ENCODE data around the gene MINDY1. TPM values are rescaled to one million over a fixed set of nuclear protein-coding genes. Genes with fewer than 3 reads are reported as not detected.

MINDY1 gene
- total RNA-seq, 3 donors from 2014 or later: 26.2 to 33.5 (median 26.5) TPM

GRCh38 chr1:150995896-150996295, 10.8 kb downstream of the MINDY1 start:
- Histone ChIP-seq H3K4me1 (no peaks in the 10 kb centered on the region), H3K4me3 (peak overlapping the region in 2 of 3 donors; percentile 11 to 14), H3K9me3 (no peaks in the 10 kb centered on the region), H3K36me3 (peaks cover 11% of the 10 kb centered on the region), H3K27ac (peak overlapping the region; percentile 41 to 76), H3K27me3 (no peaks in the 10 kb centered on the region)
- peak in 2 of 3 donors; percentile 9 to 24 for TF ChIP-seq POLR2AphosphoS5 (IDR thresholded peaks at IDR 0.05)
- no peak for TF ChIP-seq POLR2A (IDR thresholded peaks at IDR 0.05)
- peak; percentile 85 to 97 (median 93) for TF ChIP-seq CTCF (IDR thresholded peaks at IDR 0.05)
- intact Hi-C loops (cut with DNase I; ENCODE audit: low total_unique reads): no loop called here
- DNase-seq (ENCODE audit: low spot score in 2 of 2): no peak

GRCh38 chr1:150995460-150995859, 11.2 kb downstream of the MINDY1 start:
- intact Hi-C loops (cut with DNase I; ENCODE audit: low total_unique reads): no loop called here
- Histone ChIP-seq H3K27me3 (no peaks in the 10 kb centered on the region), H3K27ac (peak overlapping the region; percentile 41 to 76), H3K36me3 (peaks cover 11% of the 10 kb centered on the region), H3K9me3 (no peaks in the 10 kb centered on the region), H3K4me1 (no peaks in the 10 kb centered on the region), H3K4me3 (peak overlapping the region in 2 of 3 donors; percentile 11 to 14)
- no peak for TF ChIP-seq CTCF (IDR thresholded peaks at IDR 0.05)
- no peak for TF ChIP-seq POLR2A (IDR thresholded peaks at IDR 0.05)
- TF ChIP-seq POLR2AphosphoS5 (IDR thresholded peaks at IDR 0.05): no peak
- no peak for DNase-seq (ENCODE audit: low spot score in 2 of 2)

- H3K4me1 ChIP-seq: no peaks in the 10 kb centered on the region
- H3K27me3 ChIP-seq: no peaks in the 10 kb centered on the region
- H3K4me3 ChIP-seq: no peak overlapping the region
- intact Hi-C loops (cut with DNase I; ENCODE audit: low total_unique reads): no loop called here
- TF ChIP-seq POLR2A (IDR thresholded peaks at IDR 0.05): no peak
- TF ChIP-seq CTCF (IDR thresholded peaks at IDR 0.05): no peak
- TF ChIP-seq POLR2AphosphoS5 (IDR thresholded peaks at IDR 0.05): no peak
- H3K27ac ChIP-seq: peak overlapping the region; percentile 2 to 6
- DNase-seq (ENCODE audit: low spot score in 2 of 2): no peak
- peaks cover 10% of the 10 kb centered on the region for H3K36me3 ChIP-seq
- H3K9me3 ChIP-seq: no peaks in the 10 kb centered on the region
Measured at GRCh38 chr1:150994248-150994647, 12.5 kb downstream of the MINDY1 start.

- no peaks in the 10 kb centered on the region for H3K9me3 ChIP-seq
- H3K4me1 ChIP-seq: no peaks in the 10 kb centered on the region
- H3K27ac ChIP-seq: no peak overlapping the region
- intact Hi-C loops (cut with DNase I; ENCODE audit: low total_unique reads): no loop called here
- no peak overlapping the region for H3K4me3 ChIP-seq
- no peaks in the 10 kb centered on the region for H3K36me3 ChIP-seq
- DNase-seq (ENCODE audit: low spot score in 2 of 2): no peak
- TF ChIP-seq POLR2AphosphoS5 (IDR thresholded peaks at IDR 0.05) (no peak), POLR2A (IDR thresholded peaks at IDR 0.05) (no peak), CTCF (IDR thresholded peaks at IDR 0.05) (no peak)
- H3K27me3 ChIP-seq: no peaks in the 10 kb centered on the region
Measured at GRCh38 chr1:150992626-150993025, 14.1 kb downstream of the MINDY1 start.

- no peaks in the 10 kb centered on the region for H3K9me3 ChIP-seq
Measured at GRCh38 chr1:150987924-150988323, 18.8 kb downstream of the MINDY1 start.

More at GRCh38 chr1:150987924-150988323, 18.8 kb downstream of the MINDY1 start:
- intact Hi-C loops (cut with DNase I; ENCODE audit: low total_unique reads): no loop called here
- no peak for TF ChIP-seq POLR2AphosphoS5 (IDR thresholded peaks at IDR 0.05)
- no peak for TF ChIP-seq POLR2A (IDR thresholded peaks at IDR 0.05)
- no peak for TF ChIP-seq CTCF (IDR thresholded peaks at IDR 0.05)
- H3K36me3 ChIP-seq: no peaks in the 10 kb centered on the region
- H3K4me3 ChIP-seq: no peak overlapping the region
- H3K4me1 ChIP-seq: no peaks in the 10 kb centered on the region
- H3K27me3 ChIP-seq: no peaks in the 10 kb centered on the region
- H3K27ac ChIP-seq: no peak overlapping the region
- DNase-seq (ENCODE audit: low spot score in 2 of 2): no peak

All from breast epithelium (tissue), 4 donors.